ENCODE data around the gene RRAGB.

GRCh38 chrX:55778322-55778721, 60.8 kb downstream of the RRAGB start:
- TF ChIP-seq CTCF (IDR thresholded peaks at IDR 0.05) (no peak), POLR2AphosphoS5 (IDR thresholded peaks at IDR 0.05) (no peak), POLR2A (IDR thresholded peaks at IDR 0.05) (no peak), EP300 (IDR thresholded peaks at IDR 0.05) (no peak)
